Mesothelial cell of epicardium (in vitro differentiated cells): Measurements from ENCODE around the gene TRAIP. TPM values are rescaled to one million over a fixed set of nuclear protein-coding genes. Genes with fewer than 3 reads are reported as not detected.

Experiments
- DNase-seq, 2 experiments: peaks; one replicate each; pipeline ENCODE4 v3.0.0; 2021; ENCODE audit warnings: low spot score in 2 of 2; ENCODE audit not compliant: unreplicated experiment in 2 of 2
- H3K27ac Mint-ChIP-seq: 2 replicates; pipeline ENCODE4 v1.8.0; 2021; ENCODE audit warnings: mixed read lengths
- H3K27me3 Mint-ChIP-seq: 2 replicates; pipeline ENCODE4 v1.8.0; 2021; ENCODE audit warnings: low read depth, mixed read lengths
- H3K36me3 Mint-ChIP-seq: 2 replicates; pipeline ENCODE4 v1.8.0; 2021; ENCODE audit warnings: mixed read lengths
- H3K4me1 Mint-ChIP-seq: 2 replicates; pipeline ENCODE4 v1.8.0; 2021; ENCODE audit warnings: mixed read lengths
- H3K4me3 Mint-ChIP-seq: 2 replicates; pipeline ENCODE4 v1.8.0; 2021; ENCODE audit warnings: mild to moderate bottlenecking, moderate library complexity, mixed read lengths
- H3K9me3 Mint-ChIP-seq: 2 replicates; pipeline ENCODE4 v1.8.0; 2021; ENCODE audit warnings: mixed read lengths
- CTCF ChIP-seq: fragments of 200-600 bp; sonication (generic); IDR thresholded peaks from one replicate; pipeline ENCODE4 v1.5.0; 2021; ENCODE audit warnings: antibody characterized with exemption; ENCODE audit not compliant: unreplicated experiment
- total RNA-seq: library from RNA; stranded (reverse); gene quantifications from 3 replicates; pipeline ENCODE4 v1.2.1, GENCODE V29; 2021

Gene TRAIP
- total RNA-seq, 1 donor from 2014 or later = 10.4 TPM

GRCh38 chr3:49813497-49814174 lies 42.7 kb downstream of the TRAIP start, which contains the start of gene UBA7:
UBA7 (minus strand) TSS chr3:49813953; CDS start chr3:49813787, 166 bp downstream.
- peak within 1 kb of the TSS; percentile 70 for H3K4me3 Mint-ChIP-seq
- peak within 1 kb of the TSS; percentile 95 for H3K27ac Mint-ChIP-seq
- DNase-seq = no peak
- peaks cover 5% of the 10 kb centered on the region for H3K36me3 Mint-ChIP-seq
- H3K9me3 Mint-ChIP-seq = no peaks in the 10 kb centered on the region
- peaks cover 20% of the 10 kb centered on the region for H3K4me1 Mint-ChIP-seq
- no peaks in the 10 kb centered on the region for H3K27me3 Mint-ChIP-seq
- TF ChIP-seq CTCF = no peak

GRCh38 chr3:49812916-49813496 lies 43.4 kb downstream of the TRAIP start:
- H3K27ac Mint-ChIP-seq = peak overlapping the region; percentile 95
- H3K27me3 Mint-ChIP-seq = no peaks in the 10 kb centered on the region
- H3K36me3 Mint-ChIP-seq = peaks cover 5% of the 10 kb centered on the region
- no peaks in the 10 kb centered on the region for H3K9me3 Mint-ChIP-seq
- TF ChIP-seq CTCF = no peak
- H3K4me1 Mint-ChIP-seq = peaks cover 27% of the 10 kb centered on the region
- no peak for DNase-seq
- peak overlapping the region; percentile 70 for H3K4me3 Mint-ChIP-seq

- H3K4me1 Mint-ChIP-seq = peaks cover 49% of the 10 kb centered on the region
- H3K9me3 Mint-ChIP-seq = no peaks in the 10 kb centered on the region
- peaks cover 5% of the 10 kb centered on the region for H3K36me3 Mint-ChIP-seq
- TF ChIP-seq CTCF = no peak
- H3K4me3 Mint-ChIP-seq = peak overlapping the region; percentile 28
- peak overlapping the region; percentile 98 for H3K27ac Mint-ChIP-seq
- no peak for DNase-seq
- H3K27me3 Mint-ChIP-seq = peaks cover 10% of the 10 kb centered on the region
These were observed 48.8 kb downstream of the TRAIP start for GRCh38 chr3:49807431-49808114.

- Mint-ChIP-seq H3K27ac (peak overlapping the region; percentile 98), H3K36me3 (peaks cover 5% of the 10 kb centered on the region), H3K27me3 (peaks cover 17% of the 10 kb centered on the region), H3K4me3 (no peak overlapping the region), H3K9me3 (no peaks in the 10 kb centered on the region), H3K4me1 (peaks cover 54% of the 10 kb centered on the region)
- DNase-seq = no peak
- TF ChIP-seq CTCF = no peak
These were observed 49.5 kb downstream of the TRAIP start for GRCh38 chr3:49806850-49807249.

GRCh38 chr3:49805897-49806701 lies 50.3 kb downstream of the TRAIP start:
- Mint-ChIP-seq H3K36me3 (peaks cover 3% of the 10 kb centered on the region), H3K4me1 (peaks cover 54% of the 10 kb centered on the region), H3K27ac (peak overlapping the region; percentile 98), H3K4me3 (peak overlapping the region; percentile 52), H3K9me3 (no peaks in the 10 kb centered on the region), H3K27me3 (peaks cover 25% of the 10 kb centered on the region)
- peak; percentile 55 to 65 for DNase-seq
- TF ChIP-seq CTCF = no peak
